Measurements from ENCODE around the gene B4GALT1. TPM values are rescaled to one million over a fixed set of nuclear protein-coding genes. Genes with fewer than 3 reads are reported as not detected.
A peak's percentile ranks its signal among the peaks of the same experiment; 100 is the strongest.

B4GALT1 gene
- total RNA-seq, 1 donor from 2014 or later: 80.1 TPM

DNA sequence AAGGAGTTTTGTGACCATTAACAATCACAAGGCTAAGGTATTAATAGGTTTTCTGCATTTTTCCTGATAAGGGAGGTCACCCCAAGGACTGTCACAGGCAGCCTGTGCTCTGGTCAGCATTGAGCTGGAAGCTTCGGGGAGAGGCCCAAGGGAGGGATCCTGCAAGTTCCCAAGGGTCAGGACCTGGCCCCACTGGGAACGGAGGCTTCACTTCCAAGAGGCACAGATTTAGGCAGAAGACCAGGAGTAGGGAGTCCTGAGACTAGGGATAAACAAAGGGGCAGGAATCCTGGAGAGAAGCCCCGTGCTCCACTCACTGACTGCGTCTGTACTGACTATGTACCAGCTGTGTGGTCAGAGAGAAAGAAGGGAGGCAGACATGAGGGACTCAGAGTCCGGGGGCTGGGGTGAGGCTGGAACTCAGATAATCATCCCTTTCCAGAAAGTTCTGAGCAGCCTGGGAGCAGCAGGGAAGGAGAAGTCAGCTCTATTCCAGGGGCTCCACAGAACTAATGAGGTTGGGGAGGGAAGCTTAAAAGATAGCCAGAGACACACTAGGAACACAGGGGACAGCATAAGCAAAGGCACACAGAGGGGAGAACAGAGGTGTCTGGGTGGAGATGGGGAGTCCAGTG lies 37.8 kb downstream of the B4GALT1 start:
- DNase-seq (no peak), ATAC-seq (no peak)
- Histone ChIP-seq H3K9me3 (no peaks in the 10 kb centered on the region), H3K4me3 (no peak overlapping the region), H3K27ac (peak overlapping the region; percentile 39), H3K27me3 (no peaks in the 10 kb centered on the region), H3K4me1 (peaks cover 35% of the 10 kb centered on the region), H3K36me3 (peaks cover 57% of the 10 kb centered on the region)
- TF ChIP-seq, protein P1, sequence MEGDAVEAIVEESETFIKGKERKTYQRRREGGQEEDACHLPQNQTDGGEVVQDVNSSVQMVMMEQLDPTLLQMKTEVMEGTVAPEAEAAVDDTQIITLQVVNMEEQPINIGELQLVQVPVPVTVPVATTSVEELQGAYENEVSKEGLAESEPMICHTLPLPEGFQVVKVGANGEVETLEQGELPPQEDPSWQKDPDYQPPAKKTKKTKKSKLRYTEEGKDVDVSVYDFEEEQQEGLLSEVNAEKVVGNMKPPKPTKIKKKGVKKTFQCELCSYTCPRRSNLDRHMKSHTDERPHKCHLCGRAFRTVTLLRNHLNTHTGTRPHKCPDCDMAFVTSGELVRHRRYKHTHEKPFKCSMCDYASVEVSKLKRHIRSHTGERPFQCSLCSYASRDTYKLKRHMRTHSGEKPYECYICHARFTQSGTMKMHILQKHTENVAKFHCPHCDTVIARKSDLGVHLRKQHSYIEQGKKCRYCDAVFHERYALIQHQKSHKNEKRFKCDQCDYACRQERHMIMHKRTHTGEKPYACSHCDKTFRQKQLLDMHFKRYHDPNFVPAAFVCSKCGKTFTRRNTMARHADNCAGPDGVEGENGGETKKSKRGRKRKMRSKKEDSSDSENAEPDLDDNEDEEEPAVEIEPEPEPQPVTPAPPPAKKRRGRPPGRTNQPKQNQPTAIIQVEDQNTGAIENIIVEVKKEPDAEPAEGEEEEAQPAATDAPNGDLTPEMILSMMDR (IDR thresholded peaks at IDR 0.05): no peak
- intact Hi-C loops (cut with DNase I): no loop called here

DNA sequence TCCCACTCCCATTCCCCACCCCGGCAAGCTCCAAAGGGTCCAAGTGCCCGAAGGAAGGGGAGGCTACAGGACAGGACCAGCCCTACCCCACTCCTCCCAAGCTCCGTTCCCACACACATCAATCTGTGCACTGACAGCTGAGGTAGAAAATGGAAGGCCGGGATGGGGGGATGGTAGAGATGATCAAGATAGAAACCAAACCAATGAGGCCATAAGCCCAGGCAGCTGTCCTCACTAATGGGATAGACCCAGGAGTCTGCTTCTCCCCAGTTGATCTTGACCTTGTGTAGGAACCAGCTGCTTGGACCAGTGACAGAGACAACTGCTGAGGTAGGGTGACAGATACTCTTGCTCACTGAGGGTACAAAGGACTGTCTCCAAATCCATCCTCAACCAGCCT lies 38.6 kb downstream of the B4GALT1 start:
- Histone ChIP-seq H3K27me3 (no peaks in the 10 kb centered on the region), H3K9me3 (no peaks in the 10 kb centered on the region), H3K36me3 (peaks cover 50% of the 10 kb centered on the region), H3K4me1 (peaks cover 29% of the 10 kb centered on the region), H3K27ac (no peak overlapping the region), H3K4me3 (no peak overlapping the region)
- no peak for ATAC-seq
- intact Hi-C loops (cut with DNase I): no loop called here
- DNase-seq: no peak
- TF ChIP-seq, protein P1 (IDR thresholded peaks at IDR 0.05): no peak

DNA sequence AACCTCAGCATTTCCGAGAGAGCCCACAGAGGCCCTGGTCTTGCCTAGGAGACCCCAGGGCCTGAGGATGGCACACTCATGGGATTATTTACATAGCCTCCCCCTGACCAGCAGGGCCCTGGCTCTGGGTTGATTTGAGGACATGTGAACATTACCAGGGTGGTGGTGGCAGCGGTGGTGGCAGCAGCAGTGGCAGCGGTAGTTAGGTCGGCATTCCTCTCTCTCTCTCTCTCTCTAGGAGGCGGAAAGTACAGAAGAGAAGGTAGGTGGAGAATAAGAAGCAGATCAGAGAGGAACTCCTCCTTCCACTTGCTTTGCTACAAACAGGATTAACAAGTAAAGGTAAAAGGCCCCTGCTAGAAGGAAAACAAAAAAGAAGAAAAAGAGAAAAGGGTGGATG lies 39.3 kb downstream of the B4GALT1 start:
- peaks cover 43% of the 10 kb centered on the region for H3K36me3 ChIP-seq
- no peak for DNase-seq
- no peaks in the 10 kb centered on the region for H3K9me3 ChIP-seq

DNA sequence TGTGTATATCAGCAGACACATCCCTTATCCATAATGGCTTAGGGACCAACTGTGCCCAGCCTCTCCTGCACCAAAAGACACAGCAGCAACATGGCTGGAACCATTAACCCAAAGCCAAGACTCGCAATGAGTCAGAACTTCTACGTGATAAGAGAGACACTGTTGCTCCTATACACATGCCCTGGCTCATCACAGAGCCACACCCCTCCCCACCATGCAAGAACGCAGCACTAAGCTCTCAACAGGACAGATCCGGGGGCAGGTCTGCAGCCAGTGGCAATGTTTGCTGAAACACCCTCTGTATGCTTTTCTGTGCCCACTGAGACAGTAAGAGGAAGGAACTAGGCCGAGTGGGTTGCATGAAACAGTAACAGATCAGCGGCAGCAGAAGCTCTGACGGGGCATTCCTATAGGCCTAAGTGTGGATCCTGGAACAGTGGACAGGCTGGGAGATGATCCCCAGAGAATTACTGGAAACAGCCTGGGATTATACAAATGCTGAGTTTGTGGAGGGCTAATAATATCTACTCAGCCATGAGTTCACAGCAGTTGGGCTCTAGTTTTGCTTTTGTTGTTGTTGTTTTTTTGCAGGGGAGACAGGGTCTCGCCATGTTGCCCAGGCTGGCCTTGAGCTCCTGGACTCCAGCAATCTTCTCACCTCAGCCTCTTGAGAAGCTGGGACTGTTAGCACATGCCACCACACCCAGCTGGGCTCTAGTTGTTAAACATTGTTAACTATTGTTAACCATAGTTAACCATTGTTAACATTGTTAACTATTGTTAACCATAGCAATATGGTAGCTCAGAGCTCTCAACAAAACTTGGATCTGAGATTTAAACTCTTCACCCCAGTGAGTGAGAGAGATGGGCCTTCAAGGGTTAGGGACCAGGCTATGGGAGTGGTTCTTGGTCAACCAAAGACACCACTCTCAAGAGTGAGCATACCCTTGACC lies 41.0 kb downstream of the B4GALT1 start:
- Histone ChIP-seq H3K9me3 (no peaks in the 10 kb centered on the region), H3K4me1 (peaks cover 25% of the 10 kb centered on the region), H3K36me3 (peaks cover 27% of the 10 kb centered on the region), H3K27me3 (no peaks in the 10 kb centered on the region), H3K4me3 (no peak overlapping the region), H3K27ac (no peak overlapping the region)
- TF ChIP-seq, protein P1 (IDR thresholded peaks at IDR 0.05): no peak
- DNase-seq (no peak), ATAC-seq (peak; percentile 52)
- intact Hi-C loops (cut with DNase I): no loop called here

More for the DNA sequence above, 39.3 kb downstream of the B4GALT1 start:
- no peak overlapping the region for H3K27ac ChIP-seq
- H3K4me1 ChIP-seq: peaks cover 29% of the 10 kb centered on the region
- intact Hi-C loops (cut with DNase I): no loop called here
- H3K27me3 ChIP-seq: no peaks in the 10 kb centered on the region
- TF ChIP-seq, protein P1 (IDR thresholded peaks at IDR 0.05): no peak
- no peak for ATAC-seq
- H3K4me3 ChIP-seq: no peak overlapping the region

DNA sequence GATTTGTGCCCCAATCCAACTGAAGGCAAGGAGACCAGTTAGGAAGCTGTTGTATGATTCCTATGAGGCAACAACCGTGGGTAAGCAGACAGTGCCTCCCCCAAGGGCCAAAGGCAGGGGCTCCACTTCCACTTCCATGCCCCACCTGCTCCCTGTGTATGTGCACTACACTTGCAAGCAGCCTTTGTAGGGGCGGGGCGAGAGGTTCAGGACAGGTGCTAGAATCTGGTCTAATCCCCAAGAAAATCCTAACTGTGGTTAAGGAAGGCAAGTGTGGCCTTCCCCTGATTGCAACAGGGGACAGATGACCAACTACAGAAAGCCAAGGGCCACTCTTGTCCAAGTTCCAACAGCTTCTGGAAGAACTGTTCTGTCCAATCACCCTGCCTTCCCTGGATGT lies 41.7 kb downstream of the B4GALT1 start:
- Histone ChIP-seq H3K27ac (no peak overlapping the region), H3K27me3 (no peaks in the 10 kb centered on the region), H3K36me3 (peaks cover 33% of the 10 kb centered on the region), H3K4me1 (peaks cover 19% of the 10 kb centered on the region), H3K9me3 (no peaks in the 10 kb centered on the region), H3K4me3 (no peak overlapping the region)
- TF ChIP-seq, protein P1 (IDR thresholded peaks at IDR 0.05): no peak
- ATAC-seq (no peak), DNase-seq (no peak)
- intact Hi-C loops (cut with DNase I): no loop called here
